NCI-H1092 treated with DMSO at 0.1 percent for 48 hours (cell line): ENCODE results near the gene CSHL1.
"Not testable (repeated sequence)": the region's sequence is repeated elsewhere in the genome, so short reads cannot be mapped to it uniquely, and the experiment has no call there.

Experiments used
- DNase-seq: peaks from one replicate; lab custom pipeline; 2025; lab: John Stamatoyannopoulos, UW

Gene CSHL1

DNA sequence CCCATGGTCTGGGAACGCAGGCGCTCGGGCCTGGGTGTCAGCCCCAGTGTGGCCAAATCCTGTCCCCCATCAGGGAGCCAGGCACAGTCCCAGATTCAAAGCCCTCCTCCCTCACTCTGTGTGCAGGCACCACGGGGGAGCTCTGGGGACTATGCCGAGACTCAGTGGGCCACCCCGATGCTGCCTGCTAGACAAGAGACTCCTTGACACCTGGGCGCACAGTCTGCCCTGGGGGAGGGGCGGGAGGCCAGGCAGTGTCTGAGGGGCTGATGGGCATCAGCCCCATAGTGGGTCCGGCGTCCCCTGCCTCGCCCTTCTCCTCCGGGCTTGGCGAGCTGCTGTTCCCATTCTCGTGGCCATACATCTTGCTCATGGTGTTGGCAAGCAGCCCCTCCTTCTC, 29.5 kb upstream of the CSHL1 start:
- DNase-seq: no peak

DNA sequence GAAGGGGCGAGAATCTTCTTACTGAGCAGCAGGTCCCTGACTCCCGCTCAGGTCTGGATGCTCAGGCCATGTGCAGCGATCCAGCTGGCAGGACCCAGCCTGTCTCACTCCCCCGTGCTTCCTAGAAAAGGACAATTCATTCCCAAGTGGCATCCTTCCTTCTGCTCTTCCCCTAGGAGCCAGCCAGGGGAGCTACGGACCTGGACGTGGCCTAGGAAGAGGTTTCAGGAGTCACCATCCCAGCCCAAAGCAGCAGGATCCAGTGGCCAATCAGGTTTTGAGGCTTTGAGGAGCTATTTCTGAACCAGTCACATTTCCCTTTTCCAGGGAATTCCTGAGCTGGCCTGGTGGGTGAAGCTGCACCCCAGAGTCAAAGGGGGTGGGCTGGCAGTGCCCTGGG, 28.8 kb upstream of the CSHL1 start:
- DNase-seq: no peak

DNA sequence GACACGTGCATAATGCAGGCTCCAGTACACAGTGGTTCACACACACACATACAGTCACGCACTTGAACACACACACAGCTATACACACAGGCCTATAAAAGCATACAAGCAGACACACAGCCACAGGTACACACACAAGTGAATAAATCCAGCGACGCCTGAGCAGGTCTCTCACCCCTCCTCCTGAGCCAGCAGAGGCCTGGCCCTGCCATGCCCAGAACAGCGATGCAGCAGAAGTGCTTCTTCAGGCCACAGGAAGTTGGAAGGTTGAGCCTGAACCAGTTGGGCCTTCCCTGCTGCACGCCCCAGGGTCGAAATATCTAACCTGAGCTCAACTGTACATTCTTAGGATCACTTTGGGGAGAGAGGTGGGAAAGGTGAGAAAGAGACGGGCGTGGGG, 28.3 kb upstream of the CSHL1 start:
- no peak for DNase-seq

DNA sequence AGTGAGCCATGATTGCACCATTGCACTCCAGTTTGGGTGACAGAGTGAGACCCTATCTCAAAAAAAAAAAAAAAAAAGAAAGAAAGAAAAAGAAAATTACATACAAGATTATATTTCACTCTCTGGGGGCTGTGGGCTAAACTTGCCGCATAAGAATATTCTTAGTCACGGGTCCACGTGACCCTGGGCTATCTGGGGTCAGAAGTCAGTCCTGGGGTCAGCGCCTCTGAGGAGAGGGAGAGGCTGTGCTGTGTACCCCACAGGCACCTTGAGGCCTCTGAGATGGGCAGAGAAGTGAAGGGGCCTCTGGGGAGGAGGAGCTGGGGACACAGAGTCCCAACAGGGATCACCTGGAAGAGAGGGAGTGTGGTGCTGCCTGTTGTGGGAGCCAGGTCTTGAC, 26.9 kb upstream of the CSHL1 start:
- no peak for DNase-seq

DNA sequence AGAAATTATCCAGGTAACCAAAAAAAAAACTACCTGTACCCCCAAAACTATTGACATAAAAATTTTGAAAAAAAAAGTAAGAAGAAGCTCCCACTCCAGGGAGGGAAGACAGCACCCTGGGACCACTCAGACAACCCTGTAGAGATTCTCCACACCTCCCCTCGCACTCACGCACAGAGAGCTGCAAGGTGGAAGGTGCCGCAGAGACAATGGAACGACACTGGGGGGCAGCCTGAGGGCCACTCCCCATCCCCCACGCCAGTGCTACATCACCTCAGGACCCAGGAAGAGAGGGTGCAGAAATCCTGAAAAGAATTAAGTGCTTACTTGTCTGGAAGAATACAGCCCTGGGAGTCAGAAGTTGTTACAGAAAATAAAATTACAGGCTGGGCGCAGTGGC, 26.3 kb upstream of the CSHL1 start:
- DNase-seq: no peak

DNA sequence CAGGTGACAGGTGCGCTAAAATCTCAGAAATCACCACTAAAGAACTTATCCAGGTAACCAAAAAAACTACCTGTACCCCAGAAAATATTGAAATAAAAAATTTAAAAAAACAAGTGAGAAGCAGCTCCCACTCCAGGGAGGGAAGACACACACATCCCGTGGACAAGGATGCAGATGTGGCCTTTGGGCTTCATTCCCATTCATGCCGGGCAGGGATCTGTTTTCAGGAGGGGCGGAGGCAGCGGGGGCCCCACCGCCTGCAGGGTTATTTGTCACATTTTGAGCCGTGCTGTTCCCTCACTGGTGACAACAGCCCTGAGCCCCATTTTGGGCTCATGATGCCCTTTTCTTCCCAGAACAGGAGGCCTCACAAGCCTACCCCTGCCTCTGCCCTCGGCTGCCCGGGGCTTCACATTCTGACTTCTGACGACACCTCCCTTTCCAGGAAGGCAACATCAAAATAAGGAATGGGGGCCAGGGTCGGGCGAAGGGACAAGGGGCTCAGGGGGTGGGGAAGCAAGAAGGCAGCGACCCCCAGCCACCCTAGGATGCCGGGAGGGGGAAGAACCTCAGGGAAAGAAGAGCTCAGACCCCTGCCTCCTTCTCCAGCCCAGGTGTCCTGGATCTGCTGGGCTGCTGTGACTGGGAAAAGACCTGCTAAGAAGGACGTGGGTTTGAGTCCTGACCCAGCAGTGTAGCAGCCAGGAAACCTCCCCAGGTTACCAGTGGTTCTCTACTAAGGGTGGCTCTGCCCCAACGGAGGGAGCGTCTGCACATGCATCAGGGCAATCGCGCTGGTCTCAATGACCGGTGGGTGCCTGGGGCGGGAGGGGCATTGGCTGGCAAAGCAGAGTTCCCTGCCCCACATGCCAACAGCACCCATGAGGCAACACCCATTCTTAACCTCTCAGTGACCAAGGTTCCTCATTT, 23.4 kb upstream of the CSHL1 start:
- DNase-seq: no peak

DNA sequence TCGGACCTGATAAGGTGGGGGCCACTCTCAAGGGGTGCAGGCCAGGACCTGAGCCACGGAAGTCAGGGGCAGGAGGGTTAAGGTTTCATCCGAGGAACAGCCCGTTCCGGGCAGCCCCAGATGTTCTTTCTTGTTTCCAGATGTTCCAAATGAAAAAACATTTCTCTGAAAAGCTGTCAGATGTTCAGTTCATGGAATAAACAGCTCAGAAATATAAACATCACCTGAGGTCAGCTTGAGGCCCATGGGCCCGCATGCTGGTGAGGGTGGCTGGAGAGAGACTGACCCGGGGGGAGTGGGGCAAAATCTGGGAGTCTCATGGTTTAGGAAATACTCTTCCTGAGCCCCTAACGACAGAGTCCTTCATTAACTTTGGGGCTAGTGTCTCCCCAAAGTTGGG, 22.5 kb upstream of the CSHL1 start:
- DNase-seq: no peak

DNA sequence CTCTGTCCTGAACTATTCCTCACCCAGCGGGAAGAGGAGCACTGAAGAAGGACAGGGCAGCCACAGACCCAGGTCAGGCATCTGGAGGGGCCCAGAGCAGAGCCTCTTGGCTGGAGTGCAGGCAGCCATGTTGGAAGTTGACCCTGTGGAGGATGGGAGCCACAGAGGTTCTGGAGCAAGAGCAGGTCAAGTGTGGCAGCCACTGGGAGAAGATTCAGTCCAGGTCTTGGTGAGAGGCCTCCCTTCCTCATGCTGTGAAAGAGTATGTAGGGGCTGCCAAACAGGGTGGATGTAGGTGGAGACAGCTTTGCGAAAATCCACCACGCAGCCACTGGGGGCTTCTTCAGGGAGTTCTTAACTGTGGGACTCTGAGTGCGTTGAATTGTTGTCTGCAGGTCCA, 21.7 kb upstream of the CSHL1 start:
- DNase-seq: no peak

DNA sequence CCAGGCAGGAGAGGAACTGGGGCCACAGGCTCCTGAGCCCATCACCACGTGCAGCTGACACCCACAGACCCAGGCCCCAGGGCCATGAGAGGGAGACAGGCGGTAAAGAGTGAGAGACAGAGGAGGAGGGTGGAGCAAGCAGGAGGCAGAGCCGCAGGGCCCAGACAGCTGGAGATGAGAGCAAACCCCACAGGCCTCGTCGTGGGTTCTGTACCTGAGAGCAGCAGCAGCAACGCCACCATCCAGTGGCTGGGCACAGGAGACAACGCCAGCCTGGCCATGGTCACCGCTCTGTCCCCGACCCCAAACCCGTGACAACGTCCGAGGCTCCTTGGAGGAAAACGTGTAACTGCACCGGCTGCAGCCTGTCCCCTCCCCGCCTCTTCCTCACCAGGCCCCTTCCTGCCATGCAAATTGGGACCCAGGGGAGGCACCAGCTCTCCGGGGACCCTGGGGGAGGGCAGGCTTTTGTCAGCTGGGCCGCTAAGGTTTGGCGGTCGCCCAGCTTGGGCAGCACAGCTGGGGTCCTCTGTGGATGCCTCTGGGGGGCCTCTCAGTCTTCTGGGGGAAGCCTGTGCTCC, 21.0 kb upstream of the CSHL1 start, which contains the start of gene CD79B:
Gene CD79B (minus strand): TSS at position 351 of the 581 bp plus-strand sequence. CDS start 70 bp downstream, at position 281.
- DNase-seq: no peak

DNA sequence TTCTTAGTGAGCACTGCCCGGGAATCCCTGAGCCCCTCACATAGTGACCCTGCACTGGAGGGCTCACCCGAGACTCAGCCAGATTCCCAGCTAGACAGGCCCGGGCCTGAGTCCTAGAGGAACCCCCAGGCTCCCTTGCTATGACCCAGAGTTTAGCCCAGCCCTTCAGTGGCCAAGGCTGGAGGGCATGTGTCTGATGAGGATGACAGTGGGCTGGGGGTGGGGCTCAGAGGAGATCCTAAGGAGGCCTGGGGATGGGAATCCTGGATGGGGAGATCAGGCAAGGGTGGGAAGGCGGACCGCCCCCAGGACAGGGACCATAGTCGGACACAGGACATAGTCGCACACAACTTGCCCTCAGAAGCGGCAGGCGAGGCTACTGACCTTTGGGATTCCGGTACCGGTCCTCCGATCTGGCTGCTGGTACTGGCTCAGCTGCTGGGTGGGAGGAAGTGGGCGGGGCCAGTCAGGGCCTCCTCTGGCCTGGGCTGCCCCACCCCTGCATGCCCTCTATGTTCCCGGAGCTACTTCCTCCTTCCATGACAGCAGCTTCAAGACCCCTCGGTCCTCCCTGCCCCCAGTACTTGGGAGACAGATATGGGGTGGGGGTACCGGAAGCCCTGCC, 20.0 kb upstream of the CSHL1 start:
- DNase-seq: no peak

DNA sequence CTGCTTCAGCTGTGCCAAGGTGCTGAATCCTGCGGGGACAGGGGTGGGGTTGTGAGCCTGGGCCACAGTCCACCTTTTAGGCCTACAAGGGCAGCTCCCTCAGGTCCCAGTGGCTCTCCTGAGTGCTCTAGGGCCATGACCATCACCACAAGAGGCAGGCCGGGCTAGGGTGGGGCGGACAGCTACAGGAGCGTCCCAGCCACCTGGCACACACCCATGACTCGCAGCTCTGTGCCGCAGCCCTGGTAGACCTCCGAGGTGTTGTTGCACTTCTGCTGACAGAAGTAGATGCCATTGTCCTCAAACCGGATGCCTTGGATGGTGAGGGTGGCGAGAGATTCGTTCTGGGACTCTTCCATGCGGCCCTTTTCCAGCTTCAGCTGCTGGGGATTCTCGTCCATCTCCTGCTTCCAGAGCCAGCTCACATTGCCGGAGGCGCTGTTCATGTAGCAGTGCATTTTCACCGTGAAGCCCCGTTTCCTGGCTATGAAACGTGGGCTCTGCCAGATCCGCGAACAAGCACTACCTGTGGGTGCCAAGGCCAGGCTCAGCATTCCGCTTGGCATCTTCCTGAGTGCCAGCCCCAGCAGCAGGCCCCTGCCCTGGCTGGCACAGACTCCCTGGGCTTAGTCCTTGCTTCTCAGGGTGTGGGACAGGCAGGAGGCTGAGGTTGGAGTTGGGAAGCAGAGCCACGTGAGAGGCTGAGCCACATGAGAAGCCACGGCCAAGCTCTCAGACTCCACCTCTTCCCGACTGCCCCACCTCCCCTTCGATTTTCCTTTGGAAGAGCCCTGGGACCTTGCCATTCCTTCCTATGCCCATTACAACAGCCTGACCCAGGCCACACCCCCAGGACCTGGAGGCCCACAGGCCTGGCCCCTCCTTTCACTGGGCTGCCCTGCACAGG, 19.1 kb upstream of the CSHL1 start:
- DNase-seq: no peak

DNA sequence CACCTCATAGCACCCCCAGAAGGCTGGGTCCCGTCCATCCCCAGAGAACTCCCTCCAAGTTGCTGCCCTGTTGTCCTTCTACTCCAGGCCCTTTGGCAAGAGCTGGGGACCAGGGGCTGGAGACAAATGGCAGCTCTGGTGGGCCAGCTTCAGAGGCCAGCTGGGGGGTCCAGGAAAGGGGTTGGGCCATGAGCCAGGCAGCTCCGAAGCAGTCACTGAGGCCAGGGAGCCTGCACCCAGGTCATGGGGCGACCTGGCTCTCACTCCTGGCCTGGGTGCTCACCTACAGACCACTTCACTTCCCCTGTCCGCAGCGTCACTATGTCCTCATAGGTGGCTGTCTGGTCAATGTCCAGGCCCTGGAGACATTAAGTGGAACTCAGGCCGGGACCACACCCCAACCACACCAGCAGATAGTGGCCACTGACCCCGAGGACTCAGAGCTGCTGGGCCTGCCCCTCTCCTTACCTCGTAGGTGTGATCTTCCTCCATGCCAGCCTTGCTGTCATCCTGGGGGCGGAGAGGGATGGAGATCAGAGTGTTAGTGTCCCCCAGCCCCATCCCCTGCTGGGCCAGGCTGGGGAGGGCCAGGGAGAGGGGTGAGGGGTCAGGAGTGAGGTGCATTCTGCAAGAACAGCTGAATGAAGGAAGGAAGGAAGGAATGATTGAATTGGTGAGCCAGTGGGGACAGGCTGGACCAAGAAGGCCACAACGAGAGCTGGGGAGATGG, 18.1 kb upstream of the CSHL1 start:
- no peak for DNase-seq

DNA sequence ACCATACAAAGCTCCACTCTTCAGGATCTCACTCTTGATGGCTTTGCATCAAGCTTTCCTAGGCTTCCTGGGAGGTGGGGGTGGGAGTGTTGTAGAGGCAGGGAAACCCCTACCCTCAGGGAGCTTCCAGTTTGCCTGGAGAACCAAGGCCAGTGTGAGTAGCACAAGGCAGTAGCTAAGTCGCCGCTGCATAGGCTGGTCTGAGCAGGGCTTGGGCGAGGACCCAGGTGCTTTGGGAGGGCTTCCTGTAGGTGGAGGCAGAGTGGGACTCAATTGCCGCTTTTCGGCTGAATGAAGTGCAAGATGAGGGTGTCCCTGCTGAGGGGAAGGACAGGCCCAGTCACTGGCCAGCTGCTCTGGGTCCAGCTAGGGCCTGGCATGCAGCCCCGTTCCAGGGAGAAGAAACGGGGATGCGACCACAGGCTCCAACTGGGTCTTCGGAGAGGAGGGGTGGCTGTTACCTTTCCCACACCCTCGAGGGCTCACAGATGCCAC, 17.2 kb upstream of the CSHL1 start:
- DNase-seq: no peak

DNA sequence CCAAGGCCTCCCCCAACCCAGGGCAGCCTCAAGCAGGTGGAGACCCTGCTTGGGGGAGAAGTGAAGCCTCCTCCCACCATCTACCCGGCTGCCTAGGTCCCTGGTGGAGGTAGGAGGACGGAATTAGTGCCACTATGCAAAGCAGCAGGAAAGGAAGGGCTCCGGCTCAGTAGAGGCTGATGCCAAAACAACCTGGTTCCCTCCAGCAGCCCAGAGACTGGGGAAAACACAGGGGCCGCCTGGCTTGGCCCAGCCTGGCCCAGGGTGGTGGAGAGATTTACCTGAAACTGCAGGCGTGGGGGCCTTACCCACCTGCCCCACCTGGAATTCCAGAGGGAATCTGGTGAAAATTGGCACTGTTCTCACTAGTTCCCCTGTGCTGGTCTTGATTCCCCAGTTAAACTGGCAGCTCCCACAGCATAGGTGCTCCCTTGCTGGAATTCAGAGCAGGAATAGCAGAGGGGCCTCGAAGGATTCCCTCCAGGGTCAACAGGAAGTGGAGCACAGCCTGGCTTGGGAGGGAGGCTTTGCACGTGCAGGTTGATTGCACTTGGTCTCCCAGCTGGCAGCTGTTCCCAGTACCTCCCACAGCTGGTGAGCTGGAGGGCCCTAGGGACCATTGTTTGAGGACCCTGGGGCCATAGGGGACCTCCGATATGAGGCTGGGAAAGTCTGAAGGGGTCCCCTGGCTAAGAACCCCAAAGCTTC, 16.6 kb upstream of the CSHL1 start:
- DNase-seq: no peak

DNA sequence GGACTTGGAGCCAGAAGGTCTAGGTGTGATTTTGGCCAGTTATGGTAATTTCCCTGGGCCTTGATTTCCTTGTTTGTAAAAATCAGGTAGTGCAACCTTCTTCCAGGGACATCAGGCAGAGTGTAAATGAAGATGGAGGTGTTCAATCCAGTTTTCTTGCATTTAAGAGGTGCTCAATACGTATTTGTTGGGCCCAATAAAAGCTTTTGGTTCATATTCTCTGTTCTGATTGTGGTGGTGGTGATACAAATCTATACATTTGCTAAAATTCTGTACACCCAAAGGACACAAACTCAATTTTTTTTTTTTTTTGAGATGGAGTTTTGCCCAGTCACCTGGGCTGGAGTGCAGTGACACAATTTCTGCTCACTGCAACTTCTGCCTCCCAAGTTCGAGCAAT, 15.1 kb upstream of the CSHL1 start:
- DNase-seq: no peak

DNA sequence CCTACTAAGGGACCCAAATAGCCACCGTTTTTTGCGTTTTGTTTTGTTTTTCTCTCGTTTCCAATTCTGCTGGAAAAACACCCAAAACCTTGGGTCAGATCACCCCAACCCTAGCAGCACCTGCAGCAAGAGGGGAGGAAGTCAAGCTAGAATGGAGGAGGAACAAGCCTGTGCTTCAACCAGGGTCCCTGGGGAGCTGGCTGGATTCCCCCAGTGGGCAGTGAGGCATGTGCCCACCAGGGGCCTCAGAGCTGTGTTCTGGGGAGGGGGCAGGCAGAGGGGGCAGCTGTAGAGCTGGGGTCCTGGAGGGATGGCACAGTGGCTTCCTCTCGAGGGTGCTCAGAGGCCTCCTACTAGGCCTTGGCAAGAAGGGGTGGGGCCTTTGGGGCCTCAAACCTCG, 14.6 kb upstream of the CSHL1 start:
- DNase-seq: no peak

DNA sequence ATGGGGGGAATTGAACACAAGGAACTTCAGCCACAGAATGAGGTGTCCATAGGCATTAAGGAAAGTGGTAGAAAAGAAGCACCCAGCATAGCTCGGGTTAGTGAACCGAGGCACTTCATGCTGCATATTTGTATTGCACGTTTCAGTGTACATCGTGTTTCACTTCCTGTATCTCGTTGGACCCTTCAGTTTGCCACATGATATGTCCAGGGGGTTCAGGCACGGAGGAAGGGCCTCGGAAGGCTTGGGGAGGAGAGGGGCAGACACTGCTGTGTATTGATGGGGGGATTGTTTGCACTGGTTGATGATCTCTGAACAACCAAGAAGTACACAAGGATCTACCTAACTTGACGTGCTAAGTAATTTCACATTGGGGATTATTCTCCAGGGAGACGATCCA, 11.3 kb upstream of the CSHL1 start:
- not testable (repeated sequence) for DNase-seq

DNA sequence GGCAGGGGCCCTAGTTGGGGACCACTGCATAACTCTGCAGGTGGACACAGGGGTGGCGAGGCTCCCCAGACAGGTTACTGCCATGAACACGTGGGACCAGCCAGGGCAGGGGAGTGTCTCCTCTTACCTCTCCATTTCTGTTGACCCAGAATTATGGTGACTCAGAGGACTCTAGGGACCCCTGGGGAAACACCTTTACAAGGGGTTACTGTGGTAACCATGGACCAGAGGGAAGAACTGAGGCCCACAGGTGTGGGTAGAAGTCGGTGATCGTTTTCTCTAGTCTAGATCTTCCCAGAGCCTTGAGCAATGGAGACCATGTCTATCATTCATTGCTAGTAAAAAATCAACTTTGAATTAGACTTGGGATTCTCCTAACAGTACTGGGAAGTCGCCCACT, 9.7 kb upstream of the CSHL1 start:
- not testable (repeated sequence) for DNase-seq

DNA sequence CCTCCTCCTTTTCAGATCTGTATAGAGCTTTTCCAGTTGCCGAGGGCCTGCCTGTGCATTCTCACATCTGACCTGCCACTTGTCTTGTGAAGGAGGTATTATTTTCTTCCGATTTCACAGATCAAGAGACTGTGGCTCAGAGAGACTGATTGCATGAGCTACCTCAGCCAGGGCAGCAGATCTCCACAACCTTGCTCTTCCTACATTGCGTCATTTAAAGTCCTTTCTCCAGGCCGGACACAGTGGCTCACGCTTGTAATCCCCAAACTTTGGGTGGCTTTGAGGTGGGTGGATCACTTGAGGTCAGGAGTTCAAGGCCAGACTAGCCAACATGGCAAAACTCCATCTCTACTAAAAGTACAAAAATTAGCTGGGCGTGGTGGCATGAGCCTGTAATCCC, 9.0 kb upstream of the CSHL1 start:
- DNase-seq: not testable (repeated sequence)

DNA sequence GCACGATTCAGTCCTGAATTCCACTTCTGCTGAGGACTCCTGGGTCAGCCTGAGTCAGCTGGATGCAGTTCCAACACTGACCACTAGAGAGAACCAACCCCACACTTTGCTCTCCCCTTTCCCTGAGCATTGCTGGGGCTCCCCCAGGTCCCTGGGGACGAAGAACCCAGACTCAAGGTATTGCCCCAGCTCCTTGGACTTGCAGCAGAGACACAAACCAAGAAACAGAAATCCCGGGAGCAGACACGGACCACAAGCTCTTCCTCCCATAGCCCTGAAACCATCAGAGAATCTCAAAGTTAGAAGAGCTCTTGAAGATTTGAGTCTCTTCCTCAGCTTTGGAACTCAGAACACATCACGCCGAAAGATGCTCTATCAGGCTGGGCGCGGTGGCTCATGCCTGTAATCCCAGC, 8.3 kb upstream of the CSHL1 start:
- DNase-seq: peak; percentile 1
